ENCODE results near the gene RASL10B.

DNA sequence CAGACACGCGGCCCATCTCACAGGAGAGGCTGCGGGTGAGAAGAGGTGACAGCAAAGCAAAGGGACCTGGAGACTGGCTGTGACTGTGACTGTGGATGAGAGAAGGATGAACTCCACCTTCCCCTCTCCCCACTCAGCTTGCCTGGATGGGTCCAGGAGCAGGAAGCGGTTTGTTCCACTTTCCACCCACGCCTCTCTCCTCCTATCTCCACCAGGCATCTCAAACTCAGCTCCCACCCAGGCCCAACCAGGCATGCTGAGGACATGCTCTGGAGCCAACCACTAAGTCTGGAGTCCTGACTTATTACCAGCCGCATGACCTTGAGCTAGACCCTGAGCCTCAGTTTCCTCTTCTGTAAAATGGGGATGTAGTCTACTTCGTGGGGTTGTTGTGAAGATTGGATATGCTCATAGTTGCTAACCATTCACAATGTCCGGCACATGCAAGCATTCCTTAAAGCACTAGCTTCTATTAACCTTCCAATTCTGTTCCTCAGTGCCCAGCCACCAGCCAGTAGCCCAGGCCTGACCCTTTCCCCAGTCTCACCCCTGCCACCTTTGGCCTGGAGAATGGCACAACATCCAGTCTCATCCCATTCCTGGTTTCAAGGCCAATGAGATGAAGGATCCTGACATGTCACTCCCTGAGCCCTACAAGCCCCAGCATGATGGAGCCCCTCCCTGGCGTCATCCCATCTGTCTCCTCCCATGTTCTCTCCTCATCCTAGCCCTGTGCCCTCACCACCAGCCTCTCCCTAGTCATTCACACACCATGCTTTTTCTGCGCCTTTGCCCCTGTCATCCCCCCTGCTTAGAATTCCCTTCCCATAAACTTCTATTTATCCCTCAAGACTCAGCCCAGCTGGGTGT is 19.3 kb downstream of the RASL10B start:
- TF ChIP-seq, protein P1, sequence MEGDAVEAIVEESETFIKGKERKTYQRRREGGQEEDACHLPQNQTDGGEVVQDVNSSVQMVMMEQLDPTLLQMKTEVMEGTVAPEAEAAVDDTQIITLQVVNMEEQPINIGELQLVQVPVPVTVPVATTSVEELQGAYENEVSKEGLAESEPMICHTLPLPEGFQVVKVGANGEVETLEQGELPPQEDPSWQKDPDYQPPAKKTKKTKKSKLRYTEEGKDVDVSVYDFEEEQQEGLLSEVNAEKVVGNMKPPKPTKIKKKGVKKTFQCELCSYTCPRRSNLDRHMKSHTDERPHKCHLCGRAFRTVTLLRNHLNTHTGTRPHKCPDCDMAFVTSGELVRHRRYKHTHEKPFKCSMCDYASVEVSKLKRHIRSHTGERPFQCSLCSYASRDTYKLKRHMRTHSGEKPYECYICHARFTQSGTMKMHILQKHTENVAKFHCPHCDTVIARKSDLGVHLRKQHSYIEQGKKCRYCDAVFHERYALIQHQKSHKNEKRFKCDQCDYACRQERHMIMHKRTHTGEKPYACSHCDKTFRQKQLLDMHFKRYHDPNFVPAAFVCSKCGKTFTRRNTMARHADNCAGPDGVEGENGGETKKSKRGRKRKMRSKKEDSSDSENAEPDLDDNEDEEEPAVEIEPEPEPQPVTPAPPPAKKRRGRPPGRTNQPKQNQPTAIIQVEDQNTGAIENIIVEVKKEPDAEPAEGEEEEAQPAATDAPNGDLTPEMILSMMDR (IDR thresholded peaks at IDR 0.05) = no peak
- TF ChIP-seq POLR2A (IDR thresholded peaks at IDR 0.05) = no peak
